Panc1 (cell line): ENCODE results near the gene MARCHF9.

ENCODE experiments used
- POLR2AphosphoS5 ChIP-seq: IDR thresholded peaks from 2 replicates; pipeline ENCODE4 v1.6.1; 2012; ENCODE audit warnings: mild to moderate bottlenecking, low read depth, low read length, moderate library complexity
- TF ChIP-seq, protein P1 (sequence below): fragments of 450-650 bp; IDR thresholded peaks from 2 replicates; pipeline ENCODE4 v1.5.1; 2017; ENCODE audit warnings: mild to moderate bottlenecking
- TF ChIP-seq, protein P2 (sequence below), 2 experiments: IDR thresholded peaks; 2 replicates each; pipeline ENCODE4 v1.6.1; 2011 to 2012; ENCODE audit warnings: low read depth in 2 of 2, control low read depth in 1 of 2, low read length in 1 of 2, mild to moderate bottlenecking in 1 of 2, moderate library complexity in 1 of 2; ENCODE audit not compliant: insufficient read depth in 1 of 2

- no peak for TF ChIP-seq POLR2AphosphoS5
- TF ChIP-seq, protein P1, sequence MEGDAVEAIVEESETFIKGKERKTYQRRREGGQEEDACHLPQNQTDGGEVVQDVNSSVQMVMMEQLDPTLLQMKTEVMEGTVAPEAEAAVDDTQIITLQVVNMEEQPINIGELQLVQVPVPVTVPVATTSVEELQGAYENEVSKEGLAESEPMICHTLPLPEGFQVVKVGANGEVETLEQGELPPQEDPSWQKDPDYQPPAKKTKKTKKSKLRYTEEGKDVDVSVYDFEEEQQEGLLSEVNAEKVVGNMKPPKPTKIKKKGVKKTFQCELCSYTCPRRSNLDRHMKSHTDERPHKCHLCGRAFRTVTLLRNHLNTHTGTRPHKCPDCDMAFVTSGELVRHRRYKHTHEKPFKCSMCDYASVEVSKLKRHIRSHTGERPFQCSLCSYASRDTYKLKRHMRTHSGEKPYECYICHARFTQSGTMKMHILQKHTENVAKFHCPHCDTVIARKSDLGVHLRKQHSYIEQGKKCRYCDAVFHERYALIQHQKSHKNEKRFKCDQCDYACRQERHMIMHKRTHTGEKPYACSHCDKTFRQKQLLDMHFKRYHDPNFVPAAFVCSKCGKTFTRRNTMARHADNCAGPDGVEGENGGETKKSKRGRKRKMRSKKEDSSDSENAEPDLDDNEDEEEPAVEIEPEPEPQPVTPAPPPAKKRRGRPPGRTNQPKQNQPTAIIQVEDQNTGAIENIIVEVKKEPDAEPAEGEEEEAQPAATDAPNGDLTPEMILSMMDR: no peak
- TF ChIP-seq, protein P2, sequence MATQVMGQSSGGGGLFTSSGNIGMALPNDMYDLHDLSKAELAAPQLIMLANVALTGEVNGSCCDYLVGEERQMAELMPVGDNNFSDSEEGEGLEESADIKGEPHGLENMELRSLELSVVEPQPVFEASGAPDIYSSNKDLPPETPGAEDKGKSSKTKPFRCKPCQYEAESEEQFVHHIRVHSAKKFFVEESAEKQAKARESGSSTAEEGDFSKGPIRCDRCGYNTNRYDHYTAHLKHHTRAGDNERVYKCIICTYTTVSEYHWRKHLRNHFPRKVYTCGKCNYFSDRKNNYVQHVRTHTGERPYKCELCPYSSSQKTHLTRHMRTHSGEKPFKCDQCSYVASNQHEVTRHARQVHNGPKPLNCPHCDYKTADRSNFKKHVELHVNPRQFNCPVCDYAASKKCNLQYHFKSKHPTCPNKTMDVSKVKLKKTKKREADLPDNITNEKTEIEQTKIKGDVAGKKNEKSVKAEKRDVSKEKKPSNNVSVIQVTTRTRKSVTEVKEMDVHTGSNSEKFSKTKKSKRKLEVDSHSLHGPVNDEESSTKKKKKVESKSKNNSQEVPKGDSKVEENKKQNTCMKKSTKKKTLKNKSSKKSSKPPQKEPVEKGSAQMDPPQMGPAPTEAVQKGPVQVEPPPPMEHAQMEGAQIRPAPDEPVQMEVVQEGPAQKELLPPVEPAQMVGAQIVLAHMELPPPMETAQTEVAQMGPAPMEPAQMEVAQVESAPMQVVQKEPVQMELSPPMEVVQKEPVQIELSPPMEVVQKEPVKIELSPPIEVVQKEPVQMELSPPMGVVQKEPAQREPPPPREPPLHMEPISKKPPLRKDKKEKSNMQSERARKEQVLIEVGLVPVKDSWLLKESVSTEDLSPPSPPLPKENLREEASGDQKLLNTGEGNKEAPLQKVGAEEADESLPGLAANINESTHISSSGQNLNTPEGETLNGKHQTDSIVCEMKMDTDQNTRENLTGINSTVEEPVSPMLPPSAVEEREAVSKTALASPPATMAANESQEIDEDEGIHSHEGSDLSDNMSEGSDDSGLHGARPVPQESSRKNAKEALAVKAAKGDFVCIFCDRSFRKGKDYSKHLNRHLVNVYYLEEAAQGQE (IDR thresholded peaks at IDR 0.05; ENCODE audit: insufficient read depth in 1 of 2, low read depth in 2 of 2, low read length in 1 of 2): peak; percentile 69 to 85
Observed at GRCh38 chr12:57727758-57728395, 27.0 kb upstream of the MARCHF9 start.
